Vagina (tissue), 2 donors: Measurements from ENCODE around the gene NFIX. TPM values are rescaled to one million over a fixed set of nuclear protein-coding genes. Genes with fewer than 3 reads are reported as not detected.

Experiments
- DNase-seq, 2 donors: peaks; one replicate each; pipeline ENCODE4 v3.0.0-alpha.2; 2017; ENCODE audit errors: extremely low spot score in 2 of 2
- H3K27ac ChIP-seq: fragments of 200-600 bp; sonication (generic); one replicate; pipeline ENCODE4 v1.5.1; 2019
- H3K27me3 ChIP-seq: fragments of 200-600 bp; sonication (generic); one replicate; pipeline ENCODE4 v1.5.1; 2019
- H3K36me3 ChIP-seq, 2 donors: fragments of 200-600 bp; sonication (generic); one replicate each; pipeline ENCODE4 v1.5.1; 2017 to 2019
- H3K4me1 ChIP-seq: fragments of 200-600 bp; sonication (generic); one replicate; pipeline ENCODE4 v1.5.1; 2019
- H3K4me3 ChIP-seq, 2 donors: fragments of 200-600 bp; sonication (generic); 1 replicate in 1 of 2; 2 replicates in 1 of 2; pipeline ENCODE4 v1.5.1; 2016 to 2019
- H3K9me3 ChIP-seq: fragments of 200-600 bp; sonication (generic); one replicate; pipeline ENCODE4 v1.5.1; 2019
- POLR2A ChIP-seq, 2 donors: fragments of 450-650 bp; IDR thresholded peaks; one replicate each; pipeline ENCODE4 v1.6.1; 2017; ENCODE audit warnings: antibody characterized with exemption in 2 of 2, mild to moderate bottlenecking in 2 of 2, moderate library complexity in 2 of 2
- POLR2AphosphoS5 ChIP-seq, 2 donors: sonication (generic); formaldehyde crosslinking; IDR thresholded peaks; one replicate each; pipeline ENCODE4 v1.9.0; 2017; ENCODE audit warnings: antibody characterized with exemption in 2 of 2, mild to moderate bottlenecking in 2 of 2, low read depth in 1 of 2; ENCODE audit not compliant: insufficient read depth in 1 of 2
- intact Hi-C: fragments of 100-400 bp; cut with DNase I; formaldehyde crosslinking; loops from one replicate; pipeline ENCODE4 v1.15.1; 2023
- total RNA-seq: library from RNA; depleted of rRNA; stranded (reverse); fragments of >200 nt; gene quantifications from one replicate; pipeline ENCODE4 v1.2.3, GENCODE V29; 2016
- TF ChIP-seq, protein P1 (sequence below), 3 experiments: fragments of 450-650 bp in 2 of 3; fragments of 200-600 bp in 1 of 3; sonication (generic) in 1 of 3; IDR thresholded peaks; one replicate each; pipeline ENCODE4 v1.5.1; 2017 to 2019; ENCODE audit warnings: antibody characterized with exemption in 3 of 3, mild to moderate bottlenecking in 2 of 3, moderate library complexity in 2 of 3

The NFIX gene
- total RNA-seq, 1 donor from 2014 or later = 81.8 TPM

DNA sequence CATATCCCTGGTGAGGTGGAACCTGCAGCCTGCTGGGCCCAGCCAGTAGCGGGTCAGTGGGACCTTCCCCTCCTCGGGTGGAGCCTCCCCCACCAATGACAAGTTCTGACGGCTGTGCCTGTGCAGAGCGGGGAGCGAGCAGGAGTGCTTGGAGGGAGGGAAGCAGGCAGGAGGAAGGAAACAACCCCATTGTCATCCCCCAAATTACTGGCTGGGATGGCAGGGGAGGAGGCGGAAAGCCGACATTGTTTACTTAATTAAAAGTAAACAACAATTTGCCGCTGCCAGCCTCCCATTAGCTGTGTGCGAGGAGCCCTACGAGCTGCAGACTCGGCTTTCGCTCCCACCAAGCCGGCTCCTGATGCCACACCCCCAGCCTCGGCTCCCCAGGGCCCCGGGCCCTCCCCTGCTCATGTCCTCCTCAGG, 61.9 kb downstream of the NFIX start:
- H3K9me3 ChIP-seq = no peaks in the 10 kb centered on the region
- TF ChIP-seq, protein P1, sequence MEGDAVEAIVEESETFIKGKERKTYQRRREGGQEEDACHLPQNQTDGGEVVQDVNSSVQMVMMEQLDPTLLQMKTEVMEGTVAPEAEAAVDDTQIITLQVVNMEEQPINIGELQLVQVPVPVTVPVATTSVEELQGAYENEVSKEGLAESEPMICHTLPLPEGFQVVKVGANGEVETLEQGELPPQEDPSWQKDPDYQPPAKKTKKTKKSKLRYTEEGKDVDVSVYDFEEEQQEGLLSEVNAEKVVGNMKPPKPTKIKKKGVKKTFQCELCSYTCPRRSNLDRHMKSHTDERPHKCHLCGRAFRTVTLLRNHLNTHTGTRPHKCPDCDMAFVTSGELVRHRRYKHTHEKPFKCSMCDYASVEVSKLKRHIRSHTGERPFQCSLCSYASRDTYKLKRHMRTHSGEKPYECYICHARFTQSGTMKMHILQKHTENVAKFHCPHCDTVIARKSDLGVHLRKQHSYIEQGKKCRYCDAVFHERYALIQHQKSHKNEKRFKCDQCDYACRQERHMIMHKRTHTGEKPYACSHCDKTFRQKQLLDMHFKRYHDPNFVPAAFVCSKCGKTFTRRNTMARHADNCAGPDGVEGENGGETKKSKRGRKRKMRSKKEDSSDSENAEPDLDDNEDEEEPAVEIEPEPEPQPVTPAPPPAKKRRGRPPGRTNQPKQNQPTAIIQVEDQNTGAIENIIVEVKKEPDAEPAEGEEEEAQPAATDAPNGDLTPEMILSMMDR (IDR thresholded peaks at IDR 0.05) = no peak
- TF ChIP-seq POLR2AphosphoS5 (IDR thresholded peaks at IDR 0.05; ENCODE audit: insufficient read depth in 1 of 2, low read depth in 1 of 2) = peak in 1 of 2 donors; percentile 23
- intact Hi-C loops = loop anchor here (5.0 kb wide), 1 partner anchor 60 kb away; the partner anchor contains the start of gene NFIX
- peak overlapping the region; percentile 96 for H3K27ac ChIP-seq
- peaks cover 100% of the 10 kb centered on the region for H3K4me1 ChIP-seq
- no peaks in the 10 kb centered on the region for H3K27me3 ChIP-seq
- no peak for DNase-seq
- H3K36me3 ChIP-seq = no peaks in the 10 kb centered on the region
- no peak overlapping the region for H3K4me3 ChIP-seq

DNA sequence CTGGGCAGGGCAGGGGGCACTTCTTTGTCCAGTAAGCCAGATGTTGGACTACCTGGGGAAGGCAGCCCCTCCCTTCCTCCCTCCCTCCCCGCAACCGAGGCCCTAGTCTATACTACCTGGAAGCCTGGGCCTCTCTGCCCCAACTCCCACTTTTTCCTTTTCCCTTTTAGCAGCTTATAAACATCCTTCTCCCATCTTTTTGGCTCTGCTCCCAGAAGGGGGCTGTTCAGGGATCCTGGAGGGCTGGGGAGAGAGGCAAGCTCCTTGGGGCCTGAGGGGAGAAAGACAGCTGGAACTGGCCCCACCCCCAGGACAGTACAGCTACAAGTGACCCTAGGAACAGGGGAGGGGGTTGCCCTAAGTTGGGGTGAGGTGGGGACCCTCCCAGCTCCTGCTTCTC, 62.5 kb downstream of the NFIX start:
- DNase-seq = no peak
- H3K36me3 ChIP-seq = no peaks in the 10 kb centered on the region
- intact Hi-C loops = loop anchor here (5.0 kb wide), 1 partner anchor 60 kb away; the partner anchor contains the start of gene NFIX
- peaks cover 100% of the 10 kb centered on the region for H3K4me1 ChIP-seq
- no peak for TF ChIP-seq POLR2AphosphoS5 (IDR thresholded peaks at IDR 0.05; ENCODE audit: insufficient read depth in 1 of 2, low read depth in 1 of 2)
- H3K4me3 ChIP-seq = no peak overlapping the region
- H3K9me3 ChIP-seq = no peaks in the 10 kb centered on the region
- H3K27me3 ChIP-seq = no peaks in the 10 kb centered on the region
- peak overlapping the region; percentile 96 for H3K27ac ChIP-seq

DNA sequence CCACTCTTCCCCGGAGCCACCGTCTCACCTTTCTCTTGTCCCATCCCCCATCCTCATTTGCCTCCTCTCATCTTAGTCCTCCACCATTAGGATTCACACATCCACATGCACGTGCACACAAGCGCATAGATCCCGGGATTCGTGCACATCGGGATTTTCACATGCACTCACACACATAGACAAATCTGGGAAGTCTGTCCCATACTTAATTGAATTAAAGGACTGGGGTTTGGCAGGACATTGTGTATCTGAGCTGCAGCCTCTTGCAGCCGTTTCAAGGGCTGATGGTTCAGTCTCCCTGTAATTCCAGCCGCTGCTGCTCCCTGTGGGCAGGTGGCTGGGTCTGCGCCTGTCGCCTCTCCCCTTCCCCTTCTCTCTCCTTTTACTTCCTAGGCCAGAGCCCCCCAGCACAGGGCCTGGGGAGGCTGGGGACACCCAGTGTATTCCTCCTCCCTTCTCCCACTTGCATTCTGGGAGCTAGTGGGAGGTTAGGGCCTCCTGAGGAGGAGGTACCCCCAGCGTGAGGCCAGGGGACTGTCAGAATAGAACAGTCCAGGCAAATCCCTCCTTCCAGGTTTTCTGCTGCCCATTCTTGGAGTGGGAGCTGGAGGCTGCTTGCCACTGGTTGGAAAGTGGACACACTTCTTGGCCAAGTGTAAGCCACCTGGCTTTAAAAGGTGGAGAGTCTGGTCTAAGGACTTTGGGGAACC, 63.8 kb downstream of the NFIX start:
- Histone ChIP-seq H3K36me3 (no peaks in the 10 kb centered on the region), H3K4me1 (peaks cover 100% of the 10 kb centered on the region), H3K27me3 (no peaks in the 10 kb centered on the region), H3K9me3 (no peaks in the 10 kb centered on the region), H3K27ac (peak overlapping the region; percentile 96), H3K4me3 (no peak overlapping the region)
- TF ChIP-seq POLR2A (IDR thresholded peaks at IDR 0.05) (no peak), POLR2AphosphoS5 (IDR thresholded peaks at IDR 0.05; ENCODE audit: insufficient read depth in 1 of 2, low read depth in 1 of 2) (peak; percentile 34 to 63)
- TF ChIP-seq, protein P1 (IDR thresholded peaks at IDR 0.05) = no peak
- intact Hi-C loops = loop anchor here (5.0 kb wide), 1 partner anchor 62 kb away; the partner anchor contains the start of gene NFIX
- DNase-seq = no peak

DNA sequence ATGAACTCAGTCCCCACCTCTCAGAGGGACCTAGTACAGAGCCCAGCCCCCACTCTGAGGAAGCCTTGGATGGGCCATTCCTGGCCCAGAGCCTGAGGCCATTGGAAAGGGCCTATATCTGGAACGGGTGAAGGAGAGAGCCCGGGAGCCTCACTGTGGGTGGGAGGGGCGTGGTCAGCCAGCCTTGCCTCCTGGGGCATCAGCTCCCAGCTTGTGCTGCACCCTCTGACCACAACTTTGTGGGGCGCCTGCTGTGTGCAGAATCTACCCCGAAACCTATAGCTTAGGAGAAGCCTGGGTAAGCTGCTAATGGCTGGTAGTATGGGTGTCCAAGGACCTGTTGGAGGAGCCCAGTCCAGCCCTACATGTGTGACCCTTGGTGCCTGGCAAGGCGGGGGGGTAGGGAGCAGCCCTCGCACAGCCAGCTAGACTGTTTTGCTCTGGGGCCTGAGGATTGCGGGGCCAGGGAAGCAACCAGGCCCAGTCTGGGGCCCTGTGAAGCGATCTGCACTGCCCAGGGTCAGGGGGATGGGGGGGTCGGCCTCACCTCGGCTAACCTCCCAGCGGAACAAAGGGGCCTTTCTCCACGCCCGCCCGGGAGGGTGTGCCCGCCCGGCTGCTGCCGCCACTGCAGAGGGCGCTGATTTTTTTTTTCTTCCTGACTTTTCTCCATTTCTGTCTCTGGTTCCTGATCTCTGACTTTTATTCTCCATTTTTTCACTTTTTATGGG, 65.1 kb downstream of the NFIX start:
- no peak for DNase-seq
- intact Hi-C loops = loop anchor here (5.0 kb wide), 2 partner anchors 43 to 78 kb away; no protein-coding TSS in a partner anchor
- no peaks in the 10 kb centered on the region for H3K9me3 ChIP-seq
- H3K4me3 ChIP-seq = peak overlapping the region; percentile 36 to 41
- peaks cover 99% of the 10 kb centered on the region for H3K4me1 ChIP-seq
- no peaks in the 10 kb centered on the region for H3K27me3 ChIP-seq
- no peaks in the 10 kb centered on the region for H3K36me3 ChIP-seq
- peak overlapping the region; percentile 96 for H3K27ac ChIP-seq
- TF ChIP-seq, protein P1 (IDR thresholded peaks at IDR 0.05) = no peak
- TF ChIP-seq POLR2A (IDR thresholded peaks at IDR 0.05) (no peak), POLR2AphosphoS5 (IDR thresholded peaks at IDR 0.05; ENCODE audit: insufficient read depth in 1 of 2, low read depth in 1 of 2) (no peak)

DNA sequence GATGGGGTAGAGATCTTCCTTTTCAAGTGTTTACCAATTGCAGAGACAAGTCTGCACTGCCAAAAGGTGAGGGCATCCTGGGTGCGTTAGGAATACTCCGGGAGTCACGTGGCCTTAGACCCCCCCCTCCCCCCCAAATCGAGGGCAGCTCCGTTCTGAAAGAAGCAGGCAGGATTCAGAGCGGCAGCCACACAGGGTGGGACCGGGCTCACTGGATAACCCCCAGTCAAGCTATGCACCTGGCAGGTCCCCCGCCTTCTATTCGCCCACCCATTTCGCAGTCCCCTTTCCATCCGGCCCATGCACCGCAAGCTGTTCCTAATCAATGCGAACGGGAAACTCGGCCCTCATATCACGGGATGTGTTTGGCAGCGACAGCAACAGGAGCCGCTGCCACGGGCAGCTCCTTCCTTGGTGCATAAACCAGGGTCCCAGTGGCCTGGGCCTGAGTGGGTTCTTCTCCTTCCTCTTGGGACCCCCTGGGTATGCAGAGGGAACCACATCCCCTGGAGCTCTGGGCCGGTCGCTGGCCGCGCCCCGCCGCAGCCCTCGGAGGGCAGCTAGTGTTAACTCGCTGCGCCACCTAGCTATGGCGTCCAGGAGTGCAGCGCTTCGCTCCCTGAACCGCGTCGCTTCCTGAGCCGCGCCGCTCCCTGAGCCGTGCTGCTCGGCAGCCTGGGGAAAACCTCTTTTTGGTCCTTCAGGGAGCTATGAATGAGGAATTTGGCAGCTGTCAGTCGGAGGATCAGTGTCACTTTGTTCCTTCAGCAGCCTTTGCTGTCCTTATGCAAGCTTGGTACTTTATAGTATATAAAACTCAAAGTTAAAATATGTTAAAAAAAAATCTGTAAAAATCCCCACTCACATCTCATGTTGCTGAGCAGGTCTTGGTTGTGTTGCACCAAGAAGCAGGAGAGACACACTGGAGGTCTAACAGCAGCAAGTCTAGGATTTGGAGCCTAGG, 66.0 kb downstream of the NFIX start:
- intact Hi-C loops = loop anchor here (5.0 kb wide), 2 partner anchors 44 to 79 kb away; no protein-coding TSS in a partner anchor

More for the DNA sequence above, 66.0 kb downstream of the NFIX start:
- Histone ChIP-seq H3K9me3 (no peaks in the 10 kb centered on the region), H3K4me3 (peak overlapping the region; percentile 36 to 41), H3K36me3 (no peaks in the 10 kb centered on the region), H3K27me3 (no peaks in the 10 kb centered on the region), H3K27ac (peak overlapping the region; percentile 96), H3K4me1 (peaks cover 99% of the 10 kb centered on the region)
- no peak for TF ChIP-seq POLR2A (IDR thresholded peaks at IDR 0.05)
- TF ChIP-seq, protein P1 (IDR thresholded peaks at IDR 0.05) = peak; percentile 95 to 98 (median 97)
- TF ChIP-seq POLR2AphosphoS5 (IDR thresholded peaks at IDR 0.05; ENCODE audit: insufficient read depth in 1 of 2, low read depth in 1 of 2) = peak; percentile 78 to 83
- DNase-seq = no peak
